Stimulated activated CD4-positive, alpha-beta T cell treated with anti-CD3 and anti-CD28 coated beads, TNF-alpha, amount 100 ng/mL, for 24 hours (primary cell): ENCODE results near the gene CUL7.
A peak's percentile ranks its signal among the peaks of the same experiment; 100 is the strongest.
"Not testable (repeated sequence)": the region's sequence is repeated elsewhere in the genome, so short reads cannot be mapped to it uniquely, and the experiment has no call there.

Experiments used
- DNase-seq, 3 experiments: peaks; one replicate each; pipeline ENCODE4 v3.0.0-alpha.2; 2020; ENCODE audit warnings: low read depth in 3 of 3

CUL7 gene

DNA sequence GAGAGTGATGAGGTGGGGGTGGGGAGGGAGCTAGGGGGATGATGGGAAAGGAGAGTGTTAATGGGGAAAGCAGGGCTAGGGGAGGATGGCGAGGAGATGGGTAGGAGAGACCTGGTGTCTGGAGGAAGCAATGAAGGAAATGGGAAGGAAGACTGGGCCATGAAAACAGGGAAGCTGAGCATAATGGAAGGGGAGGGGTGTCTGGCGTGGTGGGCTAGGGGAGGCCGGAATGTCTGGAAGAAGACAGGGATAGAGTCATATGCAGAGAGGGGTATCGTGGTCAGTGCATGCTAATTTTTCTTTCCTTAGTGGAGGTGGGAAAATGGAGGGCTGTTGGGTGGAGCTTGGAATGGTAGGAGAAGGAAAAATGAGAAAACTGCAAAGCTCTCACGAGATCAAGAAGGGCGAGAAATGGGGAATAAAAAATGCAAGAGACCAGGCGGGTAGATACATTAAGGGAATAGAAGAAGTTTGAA is 39.2 kb downstream of the CUL7 start:
- DNase-seq, result no peak

DNA sequence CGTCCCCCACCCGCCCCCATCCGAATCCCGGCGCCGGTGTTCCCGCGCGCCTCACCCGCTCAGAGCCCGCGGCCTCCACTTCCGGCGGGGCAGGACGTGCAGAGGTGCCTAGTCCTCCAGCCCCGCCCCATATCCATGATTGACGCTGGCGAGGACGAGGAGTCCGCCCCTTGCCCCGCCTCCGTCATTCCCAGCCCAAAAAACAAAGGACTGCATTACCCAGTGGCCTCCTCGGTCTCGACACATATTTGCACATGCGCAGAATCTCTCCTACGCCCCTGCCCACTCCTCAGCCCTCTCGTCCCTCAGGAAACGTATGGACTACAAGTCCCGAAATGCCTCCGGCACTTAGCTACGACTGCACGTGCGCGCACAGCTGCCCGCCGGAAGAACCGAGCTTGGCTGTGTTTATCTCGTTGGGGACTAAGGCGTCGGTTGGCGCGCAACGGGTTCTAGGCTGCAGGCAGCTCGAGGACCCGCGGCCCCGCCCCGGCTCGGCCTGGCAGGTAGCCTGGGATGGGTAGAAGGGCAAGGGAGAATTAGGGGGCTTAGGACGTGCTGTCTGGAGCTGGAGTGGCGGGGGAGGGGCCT is 39.7 kb downstream of the CUL7 start, which contains the start of the genes KLHDC3 and MEA1:
KLHDC3 (plus strand) TSS at position 407 of the 591 bp plus-strand sequence. CDS start 2,944 bp downstream, outside the sequence.
MEA1 (minus strand) TSS at position 104 of the 591 bp plus-strand sequence. CDS start 133 bp downstream, outside the sequence.
- peak; percentile 98 to 99 (median 98) for DNase-seq

DNA sequence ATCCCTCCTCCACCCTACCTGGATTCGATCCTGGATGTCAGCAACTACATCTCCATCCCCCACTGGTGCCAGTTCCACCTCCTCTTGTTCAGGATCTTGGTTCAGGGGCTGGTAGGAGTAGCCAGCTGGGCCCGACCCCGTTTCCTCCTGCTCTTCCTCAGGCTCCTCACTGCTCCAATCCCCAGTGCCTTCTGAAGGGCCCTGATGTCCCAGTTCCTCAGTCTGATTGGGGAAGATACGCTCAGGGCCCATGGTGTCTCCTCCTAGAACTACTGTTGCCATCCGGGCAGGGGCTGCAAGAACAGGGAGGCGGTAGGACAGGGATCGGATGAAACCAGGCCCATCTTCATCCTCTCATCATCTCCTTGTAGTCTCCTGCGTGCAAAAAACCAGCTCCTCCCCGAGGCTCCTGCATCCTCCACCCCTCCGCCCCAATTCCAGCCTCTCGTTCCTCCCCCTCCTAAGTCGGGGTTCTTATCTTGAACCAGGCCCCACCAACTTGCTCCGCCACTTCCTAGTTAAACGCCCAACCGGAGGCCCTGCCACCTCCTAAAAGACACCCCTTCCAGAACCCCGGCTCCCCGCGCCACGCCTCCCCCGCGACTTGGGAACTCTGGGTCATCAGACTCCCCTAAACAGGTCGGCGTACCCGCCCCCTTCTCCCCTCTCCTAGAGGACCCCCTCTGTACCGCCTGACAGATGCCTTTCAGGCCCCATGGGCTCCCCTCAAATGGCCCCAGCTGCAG is 40.4 kb downstream of the CUL7 start:
- DNase-seq, result no peak

DNA sequence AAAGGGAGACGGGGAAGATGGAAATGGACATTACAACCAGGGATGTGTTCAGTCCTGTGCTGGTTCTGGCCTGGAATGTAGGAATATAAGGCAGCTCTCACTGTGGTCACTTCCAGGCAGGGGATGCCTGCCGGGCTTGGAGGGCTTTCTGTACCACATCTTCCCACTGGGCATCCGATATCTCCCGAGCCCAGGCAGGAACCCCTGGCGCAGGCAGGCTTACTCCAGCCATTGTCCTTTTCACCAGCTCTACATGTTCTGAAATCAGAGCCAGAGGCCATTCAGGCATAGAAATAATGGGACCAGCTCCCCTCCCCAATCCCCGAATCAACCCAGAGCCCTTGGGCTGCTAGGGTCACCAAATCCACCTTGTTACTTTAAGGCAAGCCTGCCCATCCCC is 41.3 kb downstream of the CUL7 start:
- no peak for DNase-seq

DNA sequence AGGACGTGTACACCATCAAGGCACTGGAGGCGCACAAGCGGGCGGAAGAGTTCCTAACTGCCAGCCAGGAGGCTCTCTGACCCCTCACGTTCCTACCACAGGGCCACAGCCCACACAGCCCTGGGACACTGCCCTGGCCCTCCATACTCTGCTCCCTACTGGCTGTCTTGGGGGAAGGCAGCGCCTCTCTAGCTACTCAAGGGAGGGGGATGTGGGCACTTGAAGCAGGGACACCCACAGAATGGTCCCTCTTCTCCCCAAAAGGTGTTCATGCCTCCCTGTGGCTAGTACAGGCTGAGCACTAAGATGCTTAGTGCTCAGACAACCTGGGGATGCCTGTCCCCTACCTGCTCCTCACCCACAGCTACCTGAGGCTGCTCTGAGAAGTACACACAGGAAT is 42.4 kb downstream of the CUL7 start:
- DNase-seq, result no peak

DNA sequence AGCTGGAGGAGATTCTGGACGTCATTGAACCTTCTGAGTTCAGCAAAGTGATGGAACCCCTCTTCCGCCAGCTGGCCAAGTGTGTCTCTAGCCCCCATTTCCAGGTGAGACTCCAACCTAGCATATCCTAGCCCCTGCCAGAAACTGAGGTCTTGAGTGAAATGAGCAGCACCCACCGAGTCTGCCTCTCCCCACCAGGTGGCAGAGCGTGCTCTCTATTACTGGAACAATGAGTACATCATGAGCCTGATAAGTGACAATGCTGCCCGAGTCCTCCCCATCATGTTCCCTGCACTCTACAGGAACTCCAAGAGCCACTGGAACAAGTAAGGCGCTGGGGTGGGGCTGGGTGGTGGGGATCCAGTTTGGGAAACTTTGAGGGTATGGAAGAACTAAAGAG is 44.5 kb downstream of the CUL7 start:
- peak in 1 of 3 experiments; percentile 22 for DNase-seq

DNA sequence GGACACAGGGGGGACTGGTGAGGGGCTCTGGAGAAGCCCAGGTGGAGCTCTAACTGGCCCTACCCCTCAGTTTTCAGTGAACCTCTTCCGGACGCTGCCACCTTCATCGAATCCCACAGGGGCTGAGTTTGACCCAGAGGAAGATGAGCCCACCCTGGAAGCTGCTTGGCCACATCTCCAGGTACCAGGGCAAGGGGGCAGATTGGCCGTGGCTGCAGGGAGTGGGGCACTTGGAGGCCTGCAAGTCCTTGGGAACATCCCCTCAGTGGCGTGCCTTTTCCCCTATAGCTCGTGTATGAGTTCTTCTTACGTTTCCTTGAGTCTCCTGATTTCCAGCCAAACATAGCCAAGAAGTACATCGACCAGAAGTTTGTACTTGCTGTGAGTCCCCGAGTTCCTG is 46.5 kb downstream of the CUL7 start:
- no peak for DNase-seq

DNA sequence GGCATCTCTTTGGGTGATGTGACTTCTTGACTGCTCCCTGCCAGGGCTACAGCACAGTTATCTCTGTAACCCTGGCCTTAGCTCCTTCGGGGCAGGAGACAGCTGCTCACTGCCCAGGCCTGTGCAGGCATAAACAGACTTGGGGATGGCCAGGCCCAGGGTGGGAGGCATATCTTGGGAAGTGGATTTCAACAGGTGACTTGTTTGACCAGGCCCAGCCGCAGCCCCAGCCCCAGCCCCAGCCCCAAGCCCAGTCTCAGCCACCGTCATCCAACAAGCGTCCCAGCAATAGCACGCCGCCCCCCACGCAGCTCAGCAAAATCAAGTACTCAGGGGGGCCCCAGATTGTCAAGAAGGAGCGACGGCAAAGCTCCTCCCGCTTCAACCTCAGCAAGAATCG is 47.4 kb downstream of the CUL7 start:
- DNase-seq, result no peak

DNA sequence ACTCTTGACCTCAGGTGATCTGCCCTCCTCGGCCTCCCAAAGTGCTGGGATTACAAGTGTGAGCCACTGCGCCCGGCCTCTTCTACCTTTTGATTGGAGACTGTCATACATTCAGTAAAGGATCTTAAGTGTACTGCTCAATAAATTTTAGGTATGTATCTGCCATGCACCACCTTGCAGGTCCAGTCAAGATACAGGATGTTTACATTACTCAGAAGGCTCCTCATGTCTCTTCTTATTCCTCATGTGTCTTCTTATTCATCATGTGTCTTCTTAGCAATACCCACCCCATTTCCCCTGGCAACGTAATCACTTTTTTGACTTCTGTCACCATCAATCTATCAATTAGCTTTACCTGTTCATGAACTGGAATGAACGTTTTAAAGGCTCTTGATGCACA is 47.8 kb downstream of the CUL7 start:
- no peak for DNase-seq

DNA sequence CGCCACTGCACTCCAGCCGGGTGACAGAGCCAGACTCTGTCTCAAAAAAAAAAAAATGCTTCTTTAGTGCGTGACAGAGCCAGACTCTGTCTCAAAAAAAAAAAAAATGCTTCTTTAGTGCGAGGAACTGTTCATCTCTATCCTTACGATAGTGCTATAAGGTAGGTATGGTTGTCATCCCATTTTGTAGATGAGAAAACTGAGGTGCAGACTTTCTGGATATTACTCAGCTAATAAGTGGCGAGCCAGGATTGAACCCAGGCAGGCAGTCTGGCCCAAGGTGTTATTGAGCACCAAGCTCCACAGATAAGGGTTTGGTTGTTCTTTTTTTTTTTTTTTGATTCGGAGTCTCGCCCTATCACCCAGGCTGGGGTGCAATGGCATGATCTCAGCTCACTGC is 51.8 kb downstream of the CUL7 start:
- no peak for DNase-seq

DNA sequence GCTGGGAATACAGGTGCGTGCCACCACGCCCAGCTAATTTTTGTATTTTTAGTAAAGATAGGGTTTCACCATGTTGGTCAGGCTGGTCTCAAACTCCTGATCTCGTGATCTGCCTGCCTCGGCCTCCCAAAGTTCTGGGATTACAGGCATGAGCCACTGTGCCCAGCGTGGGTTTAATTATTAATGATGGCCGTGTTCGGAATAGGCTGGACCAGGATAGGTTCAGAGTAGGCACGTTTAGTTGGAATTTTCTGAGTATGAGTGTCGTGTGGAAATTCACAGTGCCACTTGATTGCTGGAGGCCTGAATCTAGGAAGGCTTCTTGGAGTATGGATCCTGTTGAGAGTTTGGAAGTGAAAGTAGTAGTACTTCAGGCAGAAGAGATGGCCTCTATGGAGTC is 55.4 kb downstream of the CUL7 start:
- DNase-seq, result not testable (repeated sequence)

DNA sequence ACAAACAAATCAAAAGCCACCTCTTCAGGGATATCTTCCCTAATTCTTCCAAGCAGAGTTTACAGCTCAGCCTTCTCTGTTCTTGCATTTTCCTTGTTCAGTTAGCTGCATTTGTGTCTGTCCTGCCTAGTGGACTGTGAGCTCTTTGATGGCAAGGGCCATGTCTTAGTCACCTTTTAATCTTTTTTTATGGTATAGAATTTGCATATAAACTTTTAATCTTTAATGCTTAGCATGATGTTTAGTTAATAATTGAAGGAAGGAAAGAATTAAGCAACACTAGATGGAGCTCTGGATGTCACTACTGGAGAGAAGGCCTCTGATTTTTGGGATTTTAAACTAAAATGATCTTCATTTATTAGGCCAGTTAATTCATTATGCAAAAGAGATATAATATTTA is 57.1 kb downstream of the CUL7 start:
- DNase-seq, result no peak

DNA sequence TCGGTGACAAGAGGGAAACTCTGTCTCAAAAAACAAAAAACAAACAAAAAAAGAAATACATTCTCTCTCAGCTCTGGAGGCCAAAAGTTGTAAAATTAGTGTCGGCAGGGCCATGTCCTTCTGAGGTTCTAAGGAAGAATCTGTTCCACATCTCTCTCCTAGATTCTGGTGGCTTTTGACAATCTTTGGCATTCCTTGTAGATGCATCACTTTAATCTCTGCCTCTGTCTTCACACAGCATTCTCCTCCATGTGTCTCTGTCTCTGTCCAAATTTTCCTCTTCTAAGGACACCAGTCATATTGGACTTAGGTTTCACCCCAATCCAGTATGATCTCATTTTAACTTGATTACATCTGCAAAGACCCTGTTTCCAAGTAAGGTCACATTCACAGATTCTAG is 60.2 kb downstream of the CUL7 start:
- no peak for DNase-seq

DNA sequence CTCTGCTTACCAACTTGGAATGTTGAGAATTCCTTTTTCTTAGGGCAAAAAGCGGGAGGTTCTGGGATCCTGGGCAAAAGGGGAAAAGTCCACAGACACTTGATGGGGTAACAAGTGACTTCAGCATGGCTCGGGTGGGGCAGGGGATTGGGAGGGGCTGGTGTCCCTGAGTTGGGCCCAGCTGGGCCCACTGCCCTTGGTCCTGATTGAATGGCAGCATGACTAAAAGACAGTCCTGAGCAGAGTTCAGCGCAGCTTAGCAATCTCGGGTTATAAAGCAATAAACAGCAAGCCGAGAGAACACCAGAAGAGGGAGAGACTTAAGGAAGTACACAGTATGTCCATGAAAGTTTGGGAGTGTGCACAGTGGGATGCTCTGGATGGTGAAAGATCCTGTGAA is 63.7 kb downstream of the CUL7 start:
- DNase-seq, result no peak

DNA sequence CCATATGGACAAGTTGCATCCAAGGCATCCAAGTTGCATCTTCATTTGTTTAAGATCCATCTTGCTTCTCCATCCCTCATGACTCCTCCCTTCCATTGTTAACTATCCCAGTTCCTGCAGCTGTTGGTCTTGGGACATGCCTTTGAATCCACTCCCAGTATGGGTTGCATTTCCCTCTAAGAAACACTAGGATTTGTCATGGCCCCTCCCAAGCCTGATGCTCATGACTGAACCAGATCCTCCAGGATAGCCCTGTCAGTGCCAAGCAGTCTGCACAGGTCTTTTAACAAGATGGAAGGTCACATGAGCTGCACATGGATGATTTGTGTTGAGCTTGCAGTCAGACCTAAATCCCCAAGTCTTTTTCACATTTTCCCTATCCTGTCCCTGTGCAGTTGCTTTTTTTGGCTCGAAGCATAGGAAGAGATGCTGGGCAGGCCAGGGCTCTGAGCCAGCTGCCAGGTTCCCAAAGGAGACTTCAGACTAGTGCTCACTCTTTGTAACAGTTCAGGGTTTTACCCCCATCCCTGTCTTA is 65.1 kb downstream of the CUL7 start:
- DNase-seq, result no peak
